ENCODE data around the gene MXRA7.

Gene MXRA7

DNA sequence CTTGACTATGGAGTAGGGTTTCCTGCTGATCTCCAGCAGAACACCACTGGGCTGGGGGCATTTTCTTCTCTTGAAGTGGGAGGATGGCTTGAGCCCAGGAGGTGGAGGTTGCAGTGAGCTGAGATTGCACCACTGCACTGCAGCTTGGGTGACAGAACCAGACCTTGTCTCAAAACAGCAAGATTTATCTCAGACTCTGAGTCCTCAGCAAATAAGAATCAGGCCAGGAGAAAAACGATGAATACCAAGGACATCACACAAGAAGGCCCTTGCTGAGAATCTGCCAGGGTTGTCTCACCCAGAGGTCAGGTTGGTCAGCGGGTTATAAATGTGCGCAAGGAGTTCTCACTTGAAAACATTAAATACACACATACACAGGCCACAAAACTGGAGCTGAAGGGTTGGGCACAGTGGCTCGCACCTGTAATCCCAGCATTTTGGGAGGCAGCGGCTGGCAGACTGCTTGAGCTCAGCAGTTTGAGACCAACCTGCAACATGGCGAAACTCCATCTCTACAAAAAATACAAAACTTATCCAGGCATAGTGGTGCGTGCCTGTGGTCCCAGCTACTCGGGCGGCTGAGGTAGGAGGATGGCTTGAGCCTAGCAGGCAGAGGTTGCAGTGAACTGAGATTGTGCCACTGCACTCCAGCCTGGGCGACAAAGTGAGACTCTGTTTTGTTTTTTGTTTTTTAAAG lies 7.7 kb downstream of the MXRA7 start:
- Histone ChIP-seq H3K9me3 (ENCODE audit: insufficient read depth, low read length) (no peaks in the 10 kb centered on the region), H3K4me3 (ENCODE audit: insufficient read depth, low read length, poor library complexity, severe bottlenecking) (no peak overlapping the region), H2AFZ (ENCODE audit: low read depth, low read length, severe bottlenecking) (no peak overlapping the region), H3K36me3 (ENCODE audit: low read length) (no peaks in the 10 kb centered on the region), H3F3A (ENCODE audit: insufficient read depth) (no peaks in the 10 kb centered on the region), H3K79me2 (ENCODE audit: insufficient read depth, low read length) (no peaks in the 10 kb centered on the region), H3K4me2 (ENCODE audit: low read depth, low read length, poor library complexity, severe bottlenecking) (no peak overlapping the region), H3K9ac (ENCODE audit: low read length) (no peak overlapping the region), H3K27me3 (ENCODE audit: low read length) (no peaks in the 10 kb centered on the region), H3K27ac (ENCODE audit: low read depth, low read length) (no peak overlapping the region), H4K20me1 (ENCODE audit: low read depth, low read length) (no peaks in the 10 kb centered on the region), H3K9me2 (replicated peaks; ENCODE audit: insufficient read depth, low read length) (no peaks in the 10 kb centered on the region)
- TF ChIP-seq, protein P1, sequence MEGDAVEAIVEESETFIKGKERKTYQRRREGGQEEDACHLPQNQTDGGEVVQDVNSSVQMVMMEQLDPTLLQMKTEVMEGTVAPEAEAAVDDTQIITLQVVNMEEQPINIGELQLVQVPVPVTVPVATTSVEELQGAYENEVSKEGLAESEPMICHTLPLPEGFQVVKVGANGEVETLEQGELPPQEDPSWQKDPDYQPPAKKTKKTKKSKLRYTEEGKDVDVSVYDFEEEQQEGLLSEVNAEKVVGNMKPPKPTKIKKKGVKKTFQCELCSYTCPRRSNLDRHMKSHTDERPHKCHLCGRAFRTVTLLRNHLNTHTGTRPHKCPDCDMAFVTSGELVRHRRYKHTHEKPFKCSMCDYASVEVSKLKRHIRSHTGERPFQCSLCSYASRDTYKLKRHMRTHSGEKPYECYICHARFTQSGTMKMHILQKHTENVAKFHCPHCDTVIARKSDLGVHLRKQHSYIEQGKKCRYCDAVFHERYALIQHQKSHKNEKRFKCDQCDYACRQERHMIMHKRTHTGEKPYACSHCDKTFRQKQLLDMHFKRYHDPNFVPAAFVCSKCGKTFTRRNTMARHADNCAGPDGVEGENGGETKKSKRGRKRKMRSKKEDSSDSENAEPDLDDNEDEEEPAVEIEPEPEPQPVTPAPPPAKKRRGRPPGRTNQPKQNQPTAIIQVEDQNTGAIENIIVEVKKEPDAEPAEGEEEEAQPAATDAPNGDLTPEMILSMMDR (IDR thresholded peaks at IDR 0.05; ENCODE audit: insufficient read depth, low read length, poor library complexity, severe bottlenecking), result no peak
- no peak for TF ChIP-seq EZH2phosphoT487 (conservative IDR thresholded peaks at IDR 0.05; ENCODE audit: low read length)

DNA sequence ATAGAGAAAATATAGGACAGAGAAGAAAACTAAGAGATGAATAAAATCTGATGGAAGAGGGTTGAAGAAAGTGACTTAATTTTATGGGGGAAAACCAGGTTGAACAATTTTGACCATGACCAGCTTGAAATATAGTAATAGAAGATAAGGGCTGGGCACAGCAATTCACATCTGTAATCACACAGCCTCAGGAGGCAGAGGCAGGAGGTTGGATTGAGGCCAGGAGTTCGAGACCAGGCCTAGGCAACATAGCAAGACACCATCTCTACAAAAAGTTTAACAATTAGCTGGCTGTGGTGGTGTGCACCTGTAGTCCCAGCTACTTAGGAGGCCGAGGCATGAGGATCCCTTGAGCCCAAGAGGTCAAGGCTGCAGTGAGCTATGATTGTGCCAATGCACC lies 8.7 kb downstream of the MXRA7 start:
- Histone ChIP-seq H3F3A (ENCODE audit: insufficient read depth) (no peaks in the 10 kb centered on the region), H2AFZ (ENCODE audit: low read depth, low read length, severe bottlenecking) (no peak overlapping the region), H3K4me2 (ENCODE audit: low read depth, low read length, poor library complexity, severe bottlenecking) (no peak overlapping the region), H3K9ac (ENCODE audit: low read length) (no peak overlapping the region), H3K9me2 (replicated peaks; ENCODE audit: insufficient read depth, low read length) (no peaks in the 10 kb centered on the region), H3K4me3 (ENCODE audit: insufficient read depth, low read length, poor library complexity, severe bottlenecking) (no peak overlapping the region), H3K36me3 (ENCODE audit: low read length) (no peaks in the 10 kb centered on the region), H4K20me1 (ENCODE audit: low read depth, low read length) (no peaks in the 10 kb centered on the region), H3K9me3 (ENCODE audit: insufficient read depth, low read length) (no peaks in the 10 kb centered on the region), H3K27ac (ENCODE audit: low read depth, low read length) (no peak overlapping the region), H3K27me3 (ENCODE audit: low read length) (no peaks in the 10 kb centered on the region), H3K79me2 (ENCODE audit: insufficient read depth, low read length) (no peaks in the 10 kb centered on the region)
- TF ChIP-seq EZH2phosphoT487 (conservative IDR thresholded peaks at IDR 0.05; ENCODE audit: low read length), result no peak
- TF ChIP-seq, protein P1 (IDR thresholded peaks at IDR 0.05; ENCODE audit: insufficient read depth, low read length, poor library complexity, severe bottlenecking), result no peak

DNA sequence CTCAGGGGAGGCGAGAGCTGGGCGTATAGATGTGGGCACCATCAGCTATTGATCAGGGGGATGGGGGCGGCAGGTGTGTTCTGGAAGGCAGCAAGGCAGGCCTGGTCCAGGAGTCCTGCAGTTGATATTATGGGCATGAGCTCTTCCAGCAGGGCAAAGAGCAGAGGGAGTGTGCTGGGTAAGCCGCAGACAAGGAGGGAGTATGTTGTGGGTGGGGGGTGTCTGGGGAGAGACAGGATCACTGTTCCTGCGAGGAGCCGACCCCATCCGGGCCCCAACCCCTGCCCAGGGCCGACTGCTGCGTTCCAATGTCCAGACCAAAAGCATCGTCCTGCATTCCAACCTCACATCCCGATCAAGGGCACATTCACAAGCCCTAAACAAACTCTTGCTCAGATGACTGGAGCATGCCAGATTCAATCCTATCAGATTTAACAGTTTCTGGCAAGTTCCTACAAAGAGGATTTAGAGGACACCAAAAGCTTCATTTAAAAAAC lies 9.2 kb downstream of the MXRA7 start:
- Histone ChIP-seq H3K4me3 (ENCODE audit: insufficient read depth, low read length, poor library complexity, severe bottlenecking) (no peak overlapping the region), H2AFZ (ENCODE audit: low read depth, low read length, severe bottlenecking) (no peak overlapping the region), H3K4me2 (ENCODE audit: low read depth, low read length, poor library complexity, severe bottlenecking) (no peak overlapping the region)

More for the DNA sequence above, 9.2 kb downstream of the MXRA7 start:
- TF ChIP-seq, protein P1 (IDR thresholded peaks at IDR 0.05; ENCODE audit: insufficient read depth, low read length, poor library complexity, severe bottlenecking), result no peak
- TF ChIP-seq EZH2phosphoT487 (conservative IDR thresholded peaks at IDR 0.05; ENCODE audit: low read length), result no peak
- H4K20me1 ChIP-seq (ENCODE audit: low read depth, low read length), result no peaks in the 10 kb centered on the region
- H3K27ac ChIP-seq (ENCODE audit: low read depth, low read length), result no peak overlapping the region
- no peaks in the 10 kb centered on the region for H3K9me2 ChIP-seq (replicated peaks; ENCODE audit: insufficient read depth, low read length)
- H3K9ac ChIP-seq (ENCODE audit: low read length), result no peak overlapping the region
- H3K79me2 ChIP-seq (ENCODE audit: insufficient read depth, low read length), result no peaks in the 10 kb centered on the region
- no peaks in the 10 kb centered on the region for H3K36me3 ChIP-seq (ENCODE audit: low read length)
- no peaks in the 10 kb centered on the region for H3K27me3 ChIP-seq (ENCODE audit: low read length)
- H3K9me3 ChIP-seq (ENCODE audit: insufficient read depth, low read length), result no peaks in the 10 kb centered on the region
- H3F3A ChIP-seq (ENCODE audit: insufficient read depth), result no peaks in the 10 kb centered on the region
